ENCODE measurements around the gene SPRR4. TPM values are rescaled to one million over a fixed set of nuclear protein-coding genes. Genes with fewer than 3 reads are reported as not detected.

The SPRR4 gene
- total RNA-seq, 1 donor from 2014 or later, result not detected

GRCh38 chr1:152946651-152947256, 23.7 kb upstream of the SPRR4 start, which contains the start of gene SPRR5:
TSS of gene SPRR5 (plus strand) at chr1:152947206. CDS start at chr1:152948555, 1,349 bp downstream.
- ATAC-seq (no peak), DNase-seq (no peak)
- peaks cover 3% of the 10 kb centered on the region for H3K27me3 ChIP-seq (ENCODE audit: low read depth)
- H3K4me1 ChIP-seq, result no peaks in the 10 kb centered on the region
- TF ChIP-seq, protein P1, sequence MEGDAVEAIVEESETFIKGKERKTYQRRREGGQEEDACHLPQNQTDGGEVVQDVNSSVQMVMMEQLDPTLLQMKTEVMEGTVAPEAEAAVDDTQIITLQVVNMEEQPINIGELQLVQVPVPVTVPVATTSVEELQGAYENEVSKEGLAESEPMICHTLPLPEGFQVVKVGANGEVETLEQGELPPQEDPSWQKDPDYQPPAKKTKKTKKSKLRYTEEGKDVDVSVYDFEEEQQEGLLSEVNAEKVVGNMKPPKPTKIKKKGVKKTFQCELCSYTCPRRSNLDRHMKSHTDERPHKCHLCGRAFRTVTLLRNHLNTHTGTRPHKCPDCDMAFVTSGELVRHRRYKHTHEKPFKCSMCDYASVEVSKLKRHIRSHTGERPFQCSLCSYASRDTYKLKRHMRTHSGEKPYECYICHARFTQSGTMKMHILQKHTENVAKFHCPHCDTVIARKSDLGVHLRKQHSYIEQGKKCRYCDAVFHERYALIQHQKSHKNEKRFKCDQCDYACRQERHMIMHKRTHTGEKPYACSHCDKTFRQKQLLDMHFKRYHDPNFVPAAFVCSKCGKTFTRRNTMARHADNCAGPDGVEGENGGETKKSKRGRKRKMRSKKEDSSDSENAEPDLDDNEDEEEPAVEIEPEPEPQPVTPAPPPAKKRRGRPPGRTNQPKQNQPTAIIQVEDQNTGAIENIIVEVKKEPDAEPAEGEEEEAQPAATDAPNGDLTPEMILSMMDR (IDR thresholded peaks at IDR 0.05), result no peak
- H3K27ac ChIP-seq, result no peak within 1 kb of the TSS
- no peak within 1 kb of the TSS for H3K4me3 ChIP-seq
- intact Hi-C loops (cut with DNase I), result no loop called here
- no peaks in the 10 kb centered on the region for H3K36me3 ChIP-seq
- H3K9me3 ChIP-seq, result no peaks in the 10 kb centered on the region

- Histone ChIP-seq H3K27ac (no peak overlapping the region), H3K4me3 (no peak overlapping the region), H3K9me3 (no peaks in the 10 kb centered on the region), H3K27me3 (ENCODE audit: low read depth) (no peaks in the 10 kb centered on the region), H3K36me3 (no peaks in the 10 kb centered on the region), H3K4me1 (no peaks in the 10 kb centered on the region)
- intact Hi-C loops (cut with DNase I), result no loop called here
- TF ChIP-seq, protein P1 (IDR thresholded peaks at IDR 0.05), result no peak
- ATAC-seq (no peak), DNase-seq (no peak)
Observed at GRCh38 chr1:152951711-152952110, 18.7 kb upstream of the SPRR4 start.

GRCh38 chr1:152953761-152954160, 16.7 kb upstream of the SPRR4 start:
- no peaks in the 10 kb centered on the region for H3K9me3 ChIP-seq
- no peaks in the 10 kb centered on the region for H3K4me1 ChIP-seq
- no peak for ATAC-seq
- H3K27ac ChIP-seq, result no peak overlapping the region
- no peak overlapping the region for H3K4me3 ChIP-seq
- no peak for DNase-seq
- intact Hi-C loops (cut with DNase I), result no loop called here
- H3K27me3 ChIP-seq (ENCODE audit: low read depth), result no peaks in the 10 kb centered on the region
- TF ChIP-seq, protein P1 (IDR thresholded peaks at IDR 0.05), result no peak
- no peaks in the 10 kb centered on the region for H3K36me3 ChIP-seq

DNA sequence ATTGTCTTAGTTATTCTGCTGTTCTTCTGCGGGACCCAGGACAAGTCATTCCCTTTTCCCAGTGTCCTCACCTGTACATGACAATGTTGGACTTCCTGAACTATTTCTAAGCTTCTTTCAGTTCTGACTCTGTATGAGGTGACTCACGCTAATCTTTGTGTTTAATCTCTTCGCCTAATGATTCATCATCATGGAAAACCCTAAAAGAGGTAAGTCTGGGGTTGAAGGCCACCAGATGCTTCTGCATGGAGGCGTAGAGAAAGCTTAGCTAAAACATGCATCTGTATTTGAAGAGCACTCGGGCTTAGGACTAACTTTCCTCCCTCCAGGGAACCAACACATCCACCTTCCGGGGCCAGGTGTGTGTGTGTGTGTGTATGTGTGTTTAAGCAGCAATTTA, 16.0 kb upstream of the SPRR4 start:
- Histone ChIP-seq H3K4me1 (no peaks in the 10 kb centered on the region), H3K27me3 (ENCODE audit: low read depth) (no peaks in the 10 kb centered on the region), H3K4me3 (no peak overlapping the region), H3K9me3 (no peaks in the 10 kb centered on the region), H3K27ac (no peak overlapping the region), H3K36me3 (no peaks in the 10 kb centered on the region)
- no peak for DNase-seq
- ATAC-seq, result no peak
- intact Hi-C loops (cut with DNase I), result no loop called here
- TF ChIP-seq, protein P1 (IDR thresholded peaks at IDR 0.05), result no peak

DNA sequence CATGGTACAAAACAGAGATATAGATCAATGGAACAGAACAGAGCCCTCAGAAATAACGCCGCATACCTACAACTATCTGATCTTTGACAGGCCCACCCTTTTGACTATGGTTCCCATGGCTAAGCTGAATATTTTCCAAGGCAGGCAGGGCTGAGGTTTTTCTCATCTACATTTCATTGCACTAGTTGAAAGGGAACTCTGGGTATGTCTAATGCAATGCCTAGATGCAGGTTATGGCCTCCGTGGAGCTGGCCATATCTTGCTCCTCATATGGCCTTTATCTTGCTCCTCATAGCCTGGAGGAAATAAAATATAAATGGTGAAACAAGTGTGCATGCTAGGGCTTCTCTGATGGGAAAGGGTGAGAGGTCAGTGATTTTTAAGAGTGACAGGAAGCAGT, 12.9 kb upstream of the SPRR4 start:
- no peak for ATAC-seq
- no peak overlapping the region for H3K27ac ChIP-seq
- intact Hi-C loops (cut with DNase I), result no loop called here
- H3K27me3 ChIP-seq (ENCODE audit: low read depth), result no peaks in the 10 kb centered on the region
- TF ChIP-seq, protein P1 (IDR thresholded peaks at IDR 0.05), result no peak
- H3K9me3 ChIP-seq, result no peaks in the 10 kb centered on the region
- DNase-seq, result no peak
- no peaks in the 10 kb centered on the region for H3K36me3 ChIP-seq
- H3K4me3 ChIP-seq, result no peak overlapping the region
- H3K4me1 ChIP-seq, result no peaks in the 10 kb centered on the region

All from lower lobe of right lung (tissue), 2 donors.